Measurements from ENCODE around the gene RAB33B.

Gene RAB33B

GRCh38 chr4:139501927-139502899 is 48.3 kb downstream of the RAB33B start:
- Mint-ChIP-seq H3K4me1 (peaks cover 52% of the 10 kb centered on the region), H3K27ac (peak overlapping the region; percentile 62), H3K4me3 (no peak overlapping the region), H3K36me3 (ENCODE audit: low read depth) (peaks cover 41% of the 10 kb centered on the region), H3K27me3 (ENCODE audit: low read depth, poor library complexity) (no peaks in the 10 kb centered on the region), H3K9me3 (peaks cover 3% of the 10 kb centered on the region)
- DNase-seq: no peak
- TF ChIP-seq CTCF (IDR thresholded peaks at IDR 0.05): no peak

- DNase-seq: no peak
- H3K9me3 Mint-ChIP-seq: peaks cover 3% of the 10 kb centered on the region
- H3K4me3 Mint-ChIP-seq: no peak overlapping the region
- H3K27me3 Mint-ChIP-seq (ENCODE audit: low read depth, poor library complexity): no peaks in the 10 kb centered on the region
- H3K27ac Mint-ChIP-seq: no peak overlapping the region
- H3K4me1 Mint-ChIP-seq: peaks cover 42% of the 10 kb centered on the region
- peaks cover 49% of the 10 kb centered on the region for H3K36me3 Mint-ChIP-seq (ENCODE audit: low read depth)
- TF ChIP-seq CTCF (IDR thresholded peaks at IDR 0.05): no peak
These were observed 49.8 kb downstream of the RAB33B start for GRCh38 chr4:139503622-139504166.

- Mint-ChIP-seq H3K4me1 (peaks cover 15% of the 10 kb centered on the region), H3K9me3 (peaks cover 3% of the 10 kb centered on the region), H3K4me3 (no peak overlapping the region), H3K36me3 (ENCODE audit: low read depth) (peaks cover 72% of the 10 kb centered on the region), H3K27ac (no peak overlapping the region), H3K27me3 (ENCODE audit: low read depth, poor library complexity) (no peaks in the 10 kb centered on the region)
- no peak for TF ChIP-seq CTCF (IDR thresholded peaks at IDR 0.05)
- no peak for DNase-seq
These were observed 52.9 kb downstream of the RAB33B start for GRCh38 chr4:139506774-139507173.

- Mint-ChIP-seq H3K27me3 (ENCODE audit: low read depth, poor library complexity) (no peaks in the 10 kb centered on the region), H3K4me1 (peaks cover 8% of the 10 kb centered on the region), H3K27ac (peak overlapping the region; percentile 50), H3K9me3 (peaks cover 2% of the 10 kb centered on the region), H3K36me3 (ENCODE audit: low read depth) (peaks cover 77% of the 10 kb centered on the region), H3K4me3 (no peak overlapping the region)
- no peak for TF ChIP-seq CTCF (IDR thresholded peaks at IDR 0.05)
- DNase-seq: no peak
These were observed 54.8 kb downstream of the RAB33B start for GRCh38 chr4:139508581-139509237.

GRCh38 chr4:139509727-139510410 is 55.9 kb downstream of the RAB33B start:
- Mint-ChIP-seq H3K36me3 (ENCODE audit: low read depth) (peaks cover 77% of the 10 kb centered on the region), H3K27ac (no peak overlapping the region), H3K4me1 (peaks cover 8% of the 10 kb centered on the region), H3K9me3 (no peaks in the 10 kb centered on the region), H3K27me3 (ENCODE audit: low read depth, poor library complexity) (peaks cover 3% of the 10 kb centered on the region), H3K4me3 (no peak overlapping the region)
- TF ChIP-seq CTCF (IDR thresholded peaks at IDR 0.05): no peak
- DNase-seq: no peak
